ENCODE measurements around the gene PPP2R5A. TPM values are rescaled to one million over a fixed set of nuclear protein-coding genes. Genes with fewer than 3 reads are reported as not detected.

PPP2R5A gene
- total RNA-seq, 1 donor from 2014 or later: 88.4 TPM

- intact Hi-C loops (cut with DNase I): no loop called here
- no peaks in the 10 kb centered on the region for H3K36me3 ChIP-seq
- ATAC-seq (no peak), DNase-seq (no peak)
- peaks cover 16% of the 10 kb centered on the region for H3K4me1 ChIP-seq
- TF ChIP-seq, protein P1, sequence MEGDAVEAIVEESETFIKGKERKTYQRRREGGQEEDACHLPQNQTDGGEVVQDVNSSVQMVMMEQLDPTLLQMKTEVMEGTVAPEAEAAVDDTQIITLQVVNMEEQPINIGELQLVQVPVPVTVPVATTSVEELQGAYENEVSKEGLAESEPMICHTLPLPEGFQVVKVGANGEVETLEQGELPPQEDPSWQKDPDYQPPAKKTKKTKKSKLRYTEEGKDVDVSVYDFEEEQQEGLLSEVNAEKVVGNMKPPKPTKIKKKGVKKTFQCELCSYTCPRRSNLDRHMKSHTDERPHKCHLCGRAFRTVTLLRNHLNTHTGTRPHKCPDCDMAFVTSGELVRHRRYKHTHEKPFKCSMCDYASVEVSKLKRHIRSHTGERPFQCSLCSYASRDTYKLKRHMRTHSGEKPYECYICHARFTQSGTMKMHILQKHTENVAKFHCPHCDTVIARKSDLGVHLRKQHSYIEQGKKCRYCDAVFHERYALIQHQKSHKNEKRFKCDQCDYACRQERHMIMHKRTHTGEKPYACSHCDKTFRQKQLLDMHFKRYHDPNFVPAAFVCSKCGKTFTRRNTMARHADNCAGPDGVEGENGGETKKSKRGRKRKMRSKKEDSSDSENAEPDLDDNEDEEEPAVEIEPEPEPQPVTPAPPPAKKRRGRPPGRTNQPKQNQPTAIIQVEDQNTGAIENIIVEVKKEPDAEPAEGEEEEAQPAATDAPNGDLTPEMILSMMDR (IDR thresholded peaks at IDR 0.05): no peak
- H3K27me3 ChIP-seq: no peaks in the 10 kb centered on the region
- H3K27ac ChIP-seq: peak overlapping the region; percentile 13
- H3K9me3 ChIP-seq: no peaks in the 10 kb centered on the region
- H3K4me3 ChIP-seq: no peak overlapping the region
These were observed 43.7 kb upstream of the PPP2R5A start for GRCh38 chr1:212241501-212241900.

DNA sequence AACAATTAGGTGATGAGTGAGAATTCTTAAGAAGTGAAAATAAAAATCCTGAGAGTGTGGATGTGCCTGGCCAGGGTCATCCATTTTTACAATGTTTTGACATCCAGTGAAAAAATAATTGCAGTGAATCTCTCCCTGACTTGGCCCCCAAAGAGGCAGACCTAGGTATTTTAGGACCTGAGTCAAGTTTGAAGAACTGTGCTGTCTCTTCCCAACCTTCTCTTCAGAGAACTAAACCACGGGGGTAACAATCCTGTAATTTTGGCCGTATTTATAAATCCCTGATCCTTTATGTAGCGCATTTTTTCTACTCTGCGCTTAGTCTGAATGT is 43.3 kb upstream of the PPP2R5A start:
- DNase-seq: no peak
- intact Hi-C loops (cut with DNase I): no loop called here

GRCh38 chr1:212242288-212242984 is 42.8 kb upstream of the PPP2R5A start:
- peak; percentile 22 for ATAC-seq
- Histone ChIP-seq H3K4me3 (no peak overlapping the region), H3K9me3 (no peaks in the 10 kb centered on the region), H3K36me3 (no peaks in the 10 kb centered on the region), H3K27ac (peak overlapping the region; percentile 13), H3K4me1 (peaks cover 16% of the 10 kb centered on the region), H3K27me3 (no peaks in the 10 kb centered on the region)
- DNase-seq: no peak
- intact Hi-C loops (cut with DNase I): no loop called here
- TF ChIP-seq, protein P1 (IDR thresholded peaks at IDR 0.05): no peak

More for the DNA sequence above, 43.3 kb upstream of the PPP2R5A start:
- peaks cover 16% of the 10 kb centered on the region for H3K4me1 ChIP-seq
- H3K4me3 ChIP-seq: no peak overlapping the region
- H3K27me3 ChIP-seq: no peaks in the 10 kb centered on the region
- no peak for ATAC-seq
- H3K36me3 ChIP-seq: no peaks in the 10 kb centered on the region
- peak overlapping the region; percentile 13 for H3K27ac ChIP-seq
- TF ChIP-seq, protein P1 (IDR thresholded peaks at IDR 0.05): no peak
- no peaks in the 10 kb centered on the region for H3K9me3 ChIP-seq

- Histone ChIP-seq H3K4me3 (no peak overlapping the region), H3K27me3 (no peaks in the 10 kb centered on the region), H3K27ac (peak overlapping the region; percentile 13), H3K4me1 (peaks cover 13% of the 10 kb centered on the region), H3K36me3 (no peaks in the 10 kb centered on the region), H3K9me3 (no peaks in the 10 kb centered on the region)
- intact Hi-C loops (cut with DNase I): no loop called here
- TF ChIP-seq, protein P1 (IDR thresholded peaks at IDR 0.05): no peak
- DNase-seq (no peak), ATAC-seq (no peak)
These were observed 42.3 kb upstream of the PPP2R5A start for GRCh38 chr1:212242985-212243308.

DNA sequence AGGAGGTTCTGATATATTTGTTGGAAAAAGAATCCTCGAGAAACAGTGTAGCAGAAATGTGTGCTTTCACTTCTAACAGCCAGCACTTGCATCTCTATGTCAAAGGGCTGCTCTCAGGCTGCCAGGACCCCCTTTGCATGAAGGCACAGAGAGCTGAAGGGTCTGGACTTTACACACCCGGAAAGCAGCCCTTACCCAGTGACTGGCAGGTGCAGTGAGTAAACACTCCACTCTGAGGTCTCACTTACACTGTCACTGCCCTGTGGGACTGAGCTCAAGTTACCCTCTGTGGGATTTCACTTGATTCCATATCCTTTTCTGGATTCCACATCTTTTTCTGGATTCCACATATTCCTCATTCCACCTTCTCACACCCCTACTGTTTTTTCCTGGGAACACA is 40.8 kb upstream of the PPP2R5A start:
- intact Hi-C loops (cut with DNase I): no loop called here
- Histone ChIP-seq H3K4me3 (no peak overlapping the region), H3K27me3 (no peaks in the 10 kb centered on the region), H3K4me1 (no peaks in the 10 kb centered on the region), H3K27ac (no peak overlapping the region), H3K9me3 (no peaks in the 10 kb centered on the region), H3K36me3 (no peaks in the 10 kb centered on the region)
- no peak for DNase-seq
- no peak for ATAC-seq
- TF ChIP-seq, protein P1 (IDR thresholded peaks at IDR 0.05): no peak
